ENCODE measurements around the gene SH2D3A. TPM values are rescaled to one million over a fixed set of nuclear protein-coding genes. Genes with fewer than 3 reads are reported as not detected.

SH2D3A gene
- total RNA-seq, 1 experiment from 2014 or later = 17.9 TPM

DNA sequence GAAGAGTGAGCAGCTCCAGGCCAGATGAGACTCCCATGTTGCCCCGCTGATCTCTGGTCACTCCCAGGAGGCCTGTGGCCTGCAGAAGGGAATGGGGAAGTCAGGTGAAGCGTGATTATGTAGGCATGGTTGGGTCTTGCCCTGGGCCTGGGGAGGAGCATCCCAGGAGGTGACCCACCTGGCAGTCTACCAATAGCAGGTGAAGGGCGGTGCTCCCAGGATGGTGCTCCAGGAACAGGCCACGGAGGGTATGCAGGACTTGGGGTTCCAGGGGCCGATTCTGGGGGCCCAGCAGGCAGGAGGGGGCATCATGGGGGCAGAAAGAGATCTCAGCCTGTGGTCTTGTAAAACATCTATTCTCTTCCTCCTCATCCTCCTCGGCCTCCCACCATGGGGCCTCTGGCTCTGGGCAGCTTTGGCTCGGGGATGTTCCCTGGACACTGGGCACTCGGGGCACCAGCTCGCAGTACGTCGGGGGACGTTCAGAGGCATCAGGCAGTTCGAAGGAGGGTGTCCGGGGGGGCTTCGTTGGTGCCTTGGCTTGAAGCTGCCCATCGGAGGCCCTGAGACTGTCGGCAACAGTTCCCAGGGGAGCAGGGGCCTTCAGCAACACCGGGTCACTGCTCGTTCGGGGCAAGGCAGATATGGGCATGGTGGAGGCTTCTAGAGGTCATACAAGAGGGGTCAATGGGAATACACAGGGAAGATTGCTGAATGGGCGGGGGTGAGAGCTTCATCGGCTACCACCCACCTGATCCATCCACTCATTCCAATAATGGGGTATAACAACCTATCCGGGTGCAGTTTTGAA, 12.4 kb downstream of the SH2D3A start:
- Mint-ChIP-seq H3K27ac (no peak overlapping the region), H3K9me3 (no peaks in the 10 kb centered on the region), H3K4me1 (peaks cover 5% of the 10 kb centered on the region in 2 experiments; a peak in 2 of 4 replicates), H3K36me3 (ENCODE audit: insufficient read depth in 1 of 3, low read depth in 3 of 3) (peaks cover 15 to 46% (median 39%) of the 10 kb centered on the region in 3 experiments; a peak in 6 of 7 replicates), H3K4me3 (no peak overlapping the region), H3K27me3 (ENCODE audit: low read depth) (no peaks in the 10 kb centered on the region)
- H3K4me2 ChIP-seq (ENCODE audit: insufficient read depth, insufficient read length, low read length) = no peak overlapping the region
- H2BK120ac ChIP-seq (ENCODE audit: low read depth, low read length, poor library complexity, severe bottlenecking) = no peak overlapping the region
- no peak overlapping the region for H3K23ac ChIP-seq (ENCODE audit: insufficient read length, low read depth, low read length)
- no peaks in the 10 kb centered on the region for H3K79me1 ChIP-seq (ENCODE audit: insufficient read depth, low read depth, low read length, poor library complexity, severe bottlenecking)
- no peak overlapping the region for H2BK20ac ChIP-seq (ENCODE audit: low read depth, low read length, poor library complexity, severe bottlenecking)
- H3K4ac ChIP-seq (ENCODE audit: low read depth, low read length) = no peak overlapping the region
- no peaks in the 10 kb centered on the region for H4K20me1 ChIP-seq (ENCODE audit: control insufficient read depth, insufficient read depth, insufficient read length)
- H2AFZ ChIP-seq (ENCODE audit: low read length) = no peak overlapping the region
- TF ChIP-seq, protein P1, sequence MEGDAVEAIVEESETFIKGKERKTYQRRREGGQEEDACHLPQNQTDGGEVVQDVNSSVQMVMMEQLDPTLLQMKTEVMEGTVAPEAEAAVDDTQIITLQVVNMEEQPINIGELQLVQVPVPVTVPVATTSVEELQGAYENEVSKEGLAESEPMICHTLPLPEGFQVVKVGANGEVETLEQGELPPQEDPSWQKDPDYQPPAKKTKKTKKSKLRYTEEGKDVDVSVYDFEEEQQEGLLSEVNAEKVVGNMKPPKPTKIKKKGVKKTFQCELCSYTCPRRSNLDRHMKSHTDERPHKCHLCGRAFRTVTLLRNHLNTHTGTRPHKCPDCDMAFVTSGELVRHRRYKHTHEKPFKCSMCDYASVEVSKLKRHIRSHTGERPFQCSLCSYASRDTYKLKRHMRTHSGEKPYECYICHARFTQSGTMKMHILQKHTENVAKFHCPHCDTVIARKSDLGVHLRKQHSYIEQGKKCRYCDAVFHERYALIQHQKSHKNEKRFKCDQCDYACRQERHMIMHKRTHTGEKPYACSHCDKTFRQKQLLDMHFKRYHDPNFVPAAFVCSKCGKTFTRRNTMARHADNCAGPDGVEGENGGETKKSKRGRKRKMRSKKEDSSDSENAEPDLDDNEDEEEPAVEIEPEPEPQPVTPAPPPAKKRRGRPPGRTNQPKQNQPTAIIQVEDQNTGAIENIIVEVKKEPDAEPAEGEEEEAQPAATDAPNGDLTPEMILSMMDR (conservative IDR thresholded peaks at IDR 0.05) = no peak
- no peak overlapping the region for H2BK15ac ChIP-seq (ENCODE audit: low read depth, low read length)
- no peak overlapping the region for H2BK12ac ChIP-seq (ENCODE audit: insufficient read length, low read depth, low read length)
- DNase-seq = no peak
- no peaks in the 10 kb centered on the region for H3K9me3 ChIP-seq (ENCODE audit: control insufficient read depth, low read depth, low read length)
- no peak overlapping the region for H4K8ac ChIP-seq (replicated peaks; ENCODE audit: insufficient read length, low read depth, low read length)
- H4K91ac ChIP-seq (ENCODE audit: insufficient read length, low read depth, low read length) = no peak overlapping the region
- H3K23me2 ChIP-seq (ENCODE audit: insufficient read length, low read depth, low read length, poor library complexity, severe bottlenecking) = peaks cover 4% of the 10 kb centered on the region
- H3K9ac ChIP-seq (ENCODE audit: extremely low read depth, insufficient read length, low read length) = no peak overlapping the region
- H3K79me2 ChIP-seq (ENCODE audit: insufficient read depth, low read length) = no peaks in the 10 kb centered on the region
- H2AK5ac ChIP-seq (ENCODE audit: insufficient read length, low read length) = no peak overlapping the region
- no peak overlapping the region for H4K5ac ChIP-seq (ENCODE audit: insufficient read length, low read depth, low read length)
- WGBS (ENCODE audit: extremely low coverage, insufficient read length, low lambda C conversion rate) = no CpG with 5 or more reads among the region's 23 CpGs
- H3K56ac ChIP-seq (ENCODE audit: insufficient read length, low read depth, low read length) = no peak overlapping the region
- H3K27me3 ChIP-seq (ENCODE audit: insufficient read depth, low read length) = no peaks in the 10 kb centered on the region; the same call in 1 of the 2 replicates
- H2BK5ac ChIP-seq (ENCODE audit: insufficient read length, low read length) = no peak overlapping the region
- H3K27ac ChIP-seq (ENCODE audit: insufficient read length, low read depth, low read length) = no peak overlapping the region
- H3K18ac ChIP-seq (ENCODE audit: insufficient read length, low read depth, low read length) = no peak overlapping the region
- H3T11ph ChIP-seq (ENCODE audit: low read length) = no peak overlapping the region
- no peaks in the 10 kb centered on the region; the same call in 1 of the 2 replicates for H3K4me1 ChIP-seq (ENCODE audit: insufficient read depth, low read length)
- no peak overlapping the region for H3K14ac ChIP-seq (ENCODE audit: insufficient read depth, low read length)
